ENCODE data around the gene GARS1. TPM values are rescaled to one million over a fixed set of nuclear protein-coding genes. Genes with fewer than 3 reads are reported as not detected.

The GARS1 gene
- total and polyA plus RNA-seq, 2 donors (not counting 1 experiment from before 2014, with no cell fraction given): 322 to 669 TPM

GRCh38 chr7:30627026-30627425 is 32.3 kb downstream of the GARS1 start:
- Histone ChIP-seq H3K9ac (ENCODE audit: insufficient read depth, low read length) (no peak overlapping the region), H3K4me1 (ENCODE audit: control insufficient read depth, extremely low read depth, insufficient read depth, low read length) (no peaks in the 10 kb centered on the region), H3K9me3 (ENCODE audit: control insufficient read depth, insufficient read depth, low read depth, low read length) (no peaks in the 10 kb centered on the region), H3K4me3 (replicated peaks in 1 of 4; ENCODE audit: control extremely low read depth in 1 of 4, insufficient read depth in 1 of 4, low read depth in 3 of 4, low read length in 4 of 4) (no peak overlapping the region), H3K79me2 (ENCODE audit: control insufficient read depth, insufficient read depth, low read length) (no peaks in the 10 kb centered on the region), H3K4me2 (ENCODE audit: extremely low read depth, insufficient read depth, low read length) (no peak overlapping the region), H3K27ac (ENCODE audit: insufficient read depth, low read length) (no peak overlapping the region), H4K20me1 (ENCODE audit: control insufficient read depth, extremely low read depth, insufficient read depth, low read length) (no peaks in the 10 kb centered on the region), H3K27me3 (ENCODE audit: control insufficient read depth, insufficient read depth, low read length) (no peaks in the 10 kb centered on the region), H3K36me3 (ENCODE audit: control insufficient read depth, insufficient read depth, low read length) (peaks cover 6% of the 10 kb centered on the region), H2AFZ (ENCODE audit: low read length) (no peak overlapping the region)
- no peak for DNase-seq (ENCODE audit: low read depth in 2 of 2)
- no peak for TF ChIP-seq EZH2 (IDR thresholded peaks at IDR 0.05; ENCODE audit: low read length, missing control alignments)
- TF ChIP-seq, protein P1, sequence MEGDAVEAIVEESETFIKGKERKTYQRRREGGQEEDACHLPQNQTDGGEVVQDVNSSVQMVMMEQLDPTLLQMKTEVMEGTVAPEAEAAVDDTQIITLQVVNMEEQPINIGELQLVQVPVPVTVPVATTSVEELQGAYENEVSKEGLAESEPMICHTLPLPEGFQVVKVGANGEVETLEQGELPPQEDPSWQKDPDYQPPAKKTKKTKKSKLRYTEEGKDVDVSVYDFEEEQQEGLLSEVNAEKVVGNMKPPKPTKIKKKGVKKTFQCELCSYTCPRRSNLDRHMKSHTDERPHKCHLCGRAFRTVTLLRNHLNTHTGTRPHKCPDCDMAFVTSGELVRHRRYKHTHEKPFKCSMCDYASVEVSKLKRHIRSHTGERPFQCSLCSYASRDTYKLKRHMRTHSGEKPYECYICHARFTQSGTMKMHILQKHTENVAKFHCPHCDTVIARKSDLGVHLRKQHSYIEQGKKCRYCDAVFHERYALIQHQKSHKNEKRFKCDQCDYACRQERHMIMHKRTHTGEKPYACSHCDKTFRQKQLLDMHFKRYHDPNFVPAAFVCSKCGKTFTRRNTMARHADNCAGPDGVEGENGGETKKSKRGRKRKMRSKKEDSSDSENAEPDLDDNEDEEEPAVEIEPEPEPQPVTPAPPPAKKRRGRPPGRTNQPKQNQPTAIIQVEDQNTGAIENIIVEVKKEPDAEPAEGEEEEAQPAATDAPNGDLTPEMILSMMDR (conservative IDR thresholded peaks at IDR 0.05 in 1 of 2, IDR thresholded peaks at IDR 0.05 in 1 of 2; ENCODE audit: low read depth in 1 of 2, low read length in 2 of 2): no peak

DNA sequence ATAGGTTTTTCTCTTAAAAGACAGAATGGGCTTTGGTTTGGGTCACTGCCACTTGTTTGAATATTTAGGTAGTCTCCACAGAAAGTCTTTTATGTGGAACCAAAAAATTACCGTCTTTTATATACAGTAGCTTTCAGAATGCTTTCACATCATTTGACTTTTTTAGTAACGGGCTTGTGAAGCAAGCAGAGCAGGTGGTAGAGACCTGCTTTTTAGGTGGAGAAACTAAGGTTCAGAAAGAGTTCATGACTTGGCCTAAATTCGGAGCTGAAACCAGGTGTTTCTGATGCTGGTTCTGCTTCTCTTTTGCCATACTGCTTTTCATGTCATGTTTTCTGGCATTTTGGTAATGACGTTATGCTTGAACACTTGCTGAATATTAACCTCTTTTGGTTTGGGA is 36.3 kb downstream of the GARS1 start:
- TF ChIP-seq, protein P1 (conservative IDR thresholded peaks at IDR 0.05 in 1 of 2, IDR thresholded peaks at IDR 0.05 in 1 of 2; ENCODE audit: low read depth in 1 of 2, low read length in 2 of 2): no peak
- no peak for TF ChIP-seq EZH2 (IDR thresholded peaks at IDR 0.05; ENCODE audit: low read length, missing control alignments)
- no peaks in the 10 kb centered on the region for H3K79me2 ChIP-seq (ENCODE audit: control insufficient read depth, insufficient read depth, low read length)
- H4K20me1 ChIP-seq (ENCODE audit: control insufficient read depth, extremely low read depth, insufficient read depth, low read length): no peaks in the 10 kb centered on the region
- H3K9ac ChIP-seq (ENCODE audit: insufficient read depth, low read length): no peak overlapping the region
- H3K27ac ChIP-seq (ENCODE audit: insufficient read depth, low read length): no peak overlapping the region
- DNase-seq (ENCODE audit: low read depth in 2 of 2): no peak
- H3K4me2 ChIP-seq (ENCODE audit: extremely low read depth, insufficient read depth, low read length): no peak overlapping the region
- no peaks in the 10 kb centered on the region for H3K9me3 ChIP-seq (ENCODE audit: control insufficient read depth, insufficient read depth, low read depth, low read length)
- H3K36me3 ChIP-seq (ENCODE audit: control insufficient read depth, insufficient read depth, low read length): peaks cover 25% of the 10 kb centered on the region
- no peaks in the 10 kb centered on the region for H3K4me1 ChIP-seq (ENCODE audit: control insufficient read depth, extremely low read depth, insufficient read depth, low read length)
- no peaks in the 10 kb centered on the region for H3K27me3 ChIP-seq (ENCODE audit: control insufficient read depth, insufficient read depth, low read length)
- H3K4me3 ChIP-seq (replicated peaks in 1 of 4; ENCODE audit: control extremely low read depth in 1 of 4, insufficient read depth in 1 of 4, low read depth in 3 of 4, low read length in 4 of 4): no peak overlapping the region
- H2AFZ ChIP-seq (ENCODE audit: low read length): no peak overlapping the region

GRCh38 chr7:30633223-30633622 is 38.5 kb downstream of the GARS1 start:
- H2AFZ ChIP-seq (ENCODE audit: low read length): no peak overlapping the region
- no peak for TF ChIP-seq EZH2 (IDR thresholded peaks at IDR 0.05; ENCODE audit: low read length, missing control alignments)
- TF ChIP-seq, protein P1 (conservative IDR thresholded peaks at IDR 0.05 in 1 of 2, IDR thresholded peaks at IDR 0.05 in 1 of 2; ENCODE audit: low read depth in 1 of 2, low read length in 2 of 2): no peak
- H3K9me3 ChIP-seq (ENCODE audit: control insufficient read depth, insufficient read depth, low read depth, low read length): no peaks in the 10 kb centered on the region
- no peak overlapping the region for H3K4me3 ChIP-seq (replicated peaks in 1 of 4; ENCODE audit: control extremely low read depth in 1 of 4, insufficient read depth in 1 of 4, low read depth in 3 of 4, low read length in 4 of 4)
- DNase-seq (ENCODE audit: low read depth in 2 of 2): no peak
- H3K9ac ChIP-seq (ENCODE audit: insufficient read depth, low read length): no peak overlapping the region
- H3K27me3 ChIP-seq (ENCODE audit: control insufficient read depth, insufficient read depth, low read length): no peaks in the 10 kb centered on the region
- no peak overlapping the region for H3K4me2 ChIP-seq (ENCODE audit: extremely low read depth, insufficient read depth, low read length)
- H3K36me3 ChIP-seq (ENCODE audit: control insufficient read depth, insufficient read depth, low read length): peaks cover 22% of the 10 kb centered on the region
- no peaks in the 10 kb centered on the region for H3K79me2 ChIP-seq (ENCODE audit: control insufficient read depth, insufficient read depth, low read length)
- H3K27ac ChIP-seq (ENCODE audit: insufficient read depth, low read length): no peak overlapping the region
- H4K20me1 ChIP-seq (ENCODE audit: control insufficient read depth, extremely low read depth, insufficient read depth, low read length): no peaks in the 10 kb centered on the region
- no peaks in the 10 kb centered on the region for H3K4me1 ChIP-seq (ENCODE audit: control insufficient read depth, extremely low read depth, insufficient read depth, low read length)

Data from fibroblast of lung (primary cell).